ENCODE data around the gene ADAM12. TPM values are rescaled to one million over a fixed set of nuclear protein-coding genes. Genes with fewer than 3 reads are reported as not detected.
A peak's percentile ranks its signal among the peaks of the same experiment; 100 is the strongest.
"Not testable (repeated sequence)": the region's sequence is repeated elsewhere in the genome, so short reads cannot be mapped to it uniquely, and the experiment has no call there.

Gene ADAM12
- total RNA-seq, 1 experiment from 2014 or later, result 26.1 TPM

- in situ Hi-C loops (cut with HindIII; ENCODE audit: low pct_unique_long_range_greater_than_20kb, low sequenced_read_pairs); DNase-seq (ENCODE audit: low read depth): not testable (repeated sequence)
These were observed 44.8 kb downstream of the ADAM12 start for GRCh38 chr10:126343496-126343895.

- no peak for DNase-seq (ENCODE audit: low read depth)
- in situ Hi-C loops (cut with HindIII; ENCODE audit: low pct_unique_long_range_greater_than_20kb, low sequenced_read_pairs), result no loop called here
These were observed 45.6 kb downstream of the ADAM12 start for GRCh38 chr10:126342680-126343079.

GRCh38 chr10:126341491-126341890, 46.8 kb downstream of the ADAM12 start:
- in situ Hi-C loops (cut with HindIII; ENCODE audit: low pct_unique_long_range_greater_than_20kb, low sequenced_read_pairs), result no loop called here
- no peak for DNase-seq (ENCODE audit: low read depth)

GRCh38 chr10:126337251-126337810, 50.9 kb downstream of the ADAM12 start:
- in situ Hi-C loops (cut with HindIII; ENCODE audit: low pct_unique_long_range_greater_than_20kb, low sequenced_read_pairs), result no loop called here
- DNase-seq (ENCODE audit: low read depth), result peak; percentile 26

GRCh38 chr10:126336801-126337200, 51.5 kb downstream of the ADAM12 start:
- no peak for DNase-seq (ENCODE audit: low read depth)
- in situ Hi-C loops (cut with HindIII; ENCODE audit: low pct_unique_long_range_greater_than_20kb, low sequenced_read_pairs), result no loop called here

- in situ Hi-C loops (cut with HindIII; ENCODE audit: low pct_unique_long_range_greater_than_20kb, low sequenced_read_pairs), result no loop called here
- DNase-seq (ENCODE audit: low read depth), result no peak
These were observed 54.0 kb downstream of the ADAM12 start for GRCh38 chr10:126334272-126334671.

- in situ Hi-C loops (cut with HindIII; ENCODE audit: low pct_unique_long_range_greater_than_20kb, low sequenced_read_pairs), result no loop called here
- DNase-seq (ENCODE audit: low read depth), result no peak
These were observed 55.7 kb downstream of the ADAM12 start for GRCh38 chr10:126332576-126332975.

- no peak for DNase-seq (ENCODE audit: low read depth)
These were observed 57.2 kb downstream of the ADAM12 start for GRCh38 chr10:126331101-126331500.

GRCh38 chr10:126324826-126325225, 63.5 kb downstream of the ADAM12 start:
- DNase-seq (ENCODE audit: low read depth), result no peak
- in situ Hi-C loops (cut with HindIII; ENCODE audit: low pct_unique_long_range_greater_than_20kb, low sequenced_read_pairs), result no loop called here

More at GRCh38 chr10:126331101-126331500, 57.2 kb downstream of the ADAM12 start:
- in situ Hi-C loops (cut with HindIII; ENCODE audit: low pct_unique_long_range_greater_than_20kb, low sequenced_read_pairs), result no loop called here

- in situ Hi-C loops (cut with HindIII; ENCODE audit: low pct_unique_long_range_greater_than_20kb, low sequenced_read_pairs), result no loop called here
- DNase-seq (ENCODE audit: low read depth), result no peak
These were observed 66.8 kb downstream of the ADAM12 start for GRCh38 chr10:126321440-126321839.

- no peak for DNase-seq (ENCODE audit: low read depth)
- in situ Hi-C loops (cut with HindIII; ENCODE audit: low pct_unique_long_range_greater_than_20kb, low sequenced_read_pairs), result no loop called here
These were observed 70.5 kb downstream of the ADAM12 start for GRCh38 chr10:126317751-126318150.

GRCh38 chr10:126315494-126316177, 72.6 kb downstream of the ADAM12 start:
- DNase-seq (ENCODE audit: low read depth), result no peak

GRCh38 chr10:126314863-126315493, 73.3 kb downstream of the ADAM12 start:
- in situ Hi-C loops (cut with HindIII; ENCODE audit: low pct_unique_long_range_greater_than_20kb, low sequenced_read_pairs), result no loop called here

More at GRCh38 chr10:126315494-126316177, 72.6 kb downstream of the ADAM12 start:
- in situ Hi-C loops (cut with HindIII; ENCODE audit: low pct_unique_long_range_greater_than_20kb, low sequenced_read_pairs), result no loop called here

GRCh38 chr10:126312167-126312566, 76.1 kb downstream of the ADAM12 start:
- DNase-seq (ENCODE audit: low read depth), result no peak
- in situ Hi-C loops (cut with HindIII; ENCODE audit: low pct_unique_long_range_greater_than_20kb, low sequenced_read_pairs), result no loop called here

More at GRCh38 chr10:126314863-126315493, 73.3 kb downstream of the ADAM12 start:
- no peak for DNase-seq (ENCODE audit: low read depth)

- in situ Hi-C loops (cut with HindIII; ENCODE audit: low pct_unique_long_range_greater_than_20kb, low sequenced_read_pairs), result no loop called here
- DNase-seq (ENCODE audit: low read depth), result no peak
These were observed 78.9 kb downstream of the ADAM12 start for GRCh38 chr10:126309228-126309883.

GRCh38 chr10:126302826-126303665, 85.2 kb downstream of the ADAM12 start:
- DNase-seq (ENCODE audit: low read depth), result no peak
- in situ Hi-C loops (cut with HindIII; ENCODE audit: low pct_unique_long_range_greater_than_20kb, low sequenced_read_pairs), result no loop called here

GRCh38 chr10:126302476-126302756, 85.9 kb downstream of the ADAM12 start:
- DNase-seq (ENCODE audit: low read depth), result no peak
- in situ Hi-C loops (cut with HindIII; ENCODE audit: low pct_unique_long_range_greater_than_20kb, low sequenced_read_pairs), result no loop called here

GRCh38 chr10:126301701-126302475, 86.4 kb downstream of the ADAM12 start:
- in situ Hi-C loops (cut with HindIII; ENCODE audit: low pct_unique_long_range_greater_than_20kb, low sequenced_read_pairs), result no loop called here
- DNase-seq (ENCODE audit: low read depth), result no peak

All from Caki2 (cell line).